ENCODE data around the gene DNM2.

DNM2 gene

GRCh38 chr19:10691178-10691881, 26.5 kb upstream of the DNM2 start:
- no peak overlapping the region for H3K4me3 ChIP-seq (ENCODE audit: low read depth, low read length)
- DNase-seq (ENCODE audit: low read depth), result no peak
- TF ChIP-seq CTCF (conservative IDR thresholded peaks at IDR 0.05; ENCODE audit: low read depth, low read length), result no peak

GRCh38 chr19:10691883-10692282, 26.0 kb upstream of the DNM2 start:
- no peak for DNase-seq (ENCODE audit: low read depth)
- no peak for TF ChIP-seq CTCF (conservative IDR thresholded peaks at IDR 0.05; ENCODE audit: low read depth, low read length)
- no peak overlapping the region for H3K4me3 ChIP-seq (ENCODE audit: low read depth, low read length)

- TF ChIP-seq CTCF (conservative IDR thresholded peaks at IDR 0.05; ENCODE audit: low read depth, low read length), result no peak
- DNase-seq (ENCODE audit: low read depth), result no peak
Observed at GRCh38 chr19:10692673-10693264, 25.1 kb upstream of the DNM2 start.

GRCh38 chr19:10694706-10695307, 23.1 kb upstream of the DNM2 start:
- no peak overlapping the region for H3K4me3 ChIP-seq (ENCODE audit: low read depth, low read length)
- no peak for TF ChIP-seq CTCF (conservative IDR thresholded peaks at IDR 0.05; ENCODE audit: low read depth, low read length)

More at GRCh38 chr19:10692673-10693264, 25.1 kb upstream of the DNM2 start:
- no peak overlapping the region for H3K4me3 ChIP-seq (ENCODE audit: low read depth, low read length)

GRCh38 chr19:10695401-10696398, 22.2 kb upstream of the DNM2 start:
- no peak for TF ChIP-seq CTCF (conservative IDR thresholded peaks at IDR 0.05; ENCODE audit: low read depth, low read length)
- H3K4me3 ChIP-seq (ENCODE audit: low read depth, low read length), result peak overlapping the region; percentile 20
- peak; percentile 97 for DNase-seq (ENCODE audit: low read depth)

More at GRCh38 chr19:10694706-10695307, 23.1 kb upstream of the DNM2 start:
- DNase-seq (ENCODE audit: low read depth), result no peak

- no peak overlapping the region for H3K4me3 ChIP-seq (ENCODE audit: low read depth, low read length)
- DNase-seq (ENCODE audit: low read depth), result peak; percentile 79
- peak; percentile 75 for TF ChIP-seq CTCF (conservative IDR thresholded peaks at IDR 0.05; ENCODE audit: low read depth, low read length)
Observed at GRCh38 chr19:10699650-10700335, 18.1 kb upstream of the DNM2 start.
